ENCODE data around the gene HORMAD2.

HORMAD2 gene, protein sequence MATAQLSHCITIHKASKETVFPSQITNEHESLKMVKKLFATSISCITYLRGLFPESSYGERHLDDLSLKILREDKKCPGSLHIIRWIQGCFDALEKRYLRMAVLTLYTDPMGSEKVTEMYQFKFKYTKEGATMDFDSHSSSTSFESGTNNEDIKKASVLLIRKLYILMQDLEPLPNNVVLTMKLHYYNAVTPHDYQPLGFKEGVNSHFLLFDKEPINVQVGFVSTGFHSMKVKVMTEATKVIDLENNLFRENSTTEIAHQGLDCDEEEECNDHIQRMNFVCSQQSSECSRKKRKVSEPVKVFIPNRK

GRCh38 chr22:30079952-30080533 lies at the start of gene HORMAD2:
Gene HORMAD2, plus strand, starts transcription at chr22:30080464. Its CDS starts 13,489 bp downstream, at chr22:30093953.
- no peak for DNase-seq (ENCODE audit: extremely low spot score)
- TF ChIP-seq ARNT (IDR thresholded peaks at IDR 0.05) (no peak), TARDBP (IDR thresholded peaks at IDR 0.05) (no peak), CTBP1 (IDR thresholded peaks at IDR 0.05; ENCODE audit: borderline replicate concordance) (no peak), HDGF (IDR thresholded peaks at IDR 0.05; ENCODE audit: borderline replicate concordance) (no peak), SUZ12 (IDR thresholded peaks at IDR 0.05) (no peak)
- TF ChIP-seq, protein P1, sequence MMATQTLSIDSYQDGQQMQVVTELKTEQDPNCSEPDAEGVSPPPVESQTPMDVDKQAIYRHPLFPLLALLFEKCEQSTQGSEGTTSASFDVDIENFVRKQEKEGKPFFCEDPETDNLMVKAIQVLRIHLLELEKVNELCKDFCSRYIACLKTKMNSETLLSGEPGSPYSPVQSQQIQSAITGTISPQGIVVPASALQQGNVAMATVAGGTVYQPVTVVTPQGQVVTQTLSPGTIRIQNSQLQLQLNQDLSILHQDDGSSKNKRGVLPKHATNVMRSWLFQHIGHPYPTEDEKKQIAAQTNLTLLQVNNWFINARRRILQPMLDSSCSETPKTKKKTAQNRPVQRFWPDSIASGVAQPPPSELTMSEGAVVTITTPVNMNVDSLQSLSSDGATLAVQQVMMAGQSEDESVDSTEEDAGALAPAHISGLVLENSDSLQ (IDR thresholded peaks at IDR 0.05), result no peak
- CTCF ChIA-PET, result no interaction called here
- POLR2A ChIA-PET, result no interaction called here

DNA sequence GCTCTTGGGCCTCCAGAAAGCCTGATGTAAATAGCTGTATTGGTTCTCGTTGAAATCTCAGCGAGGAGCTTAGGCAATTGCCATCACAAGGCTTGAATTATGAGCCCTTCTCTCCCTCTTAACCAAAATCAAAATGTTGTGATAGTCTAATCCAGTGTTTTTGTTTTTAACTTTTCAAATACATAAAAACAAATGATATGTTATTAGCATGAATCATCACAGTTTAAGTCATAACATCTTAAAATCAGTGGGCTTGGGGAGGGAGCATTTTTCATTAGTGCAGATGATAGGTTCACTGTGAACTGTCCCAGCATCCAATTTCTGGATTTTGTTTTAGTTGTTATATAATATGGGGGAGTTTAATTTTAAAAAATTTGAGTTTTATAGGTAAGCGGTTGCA lies 48.9 kb upstream of the HORMAD2 start:
- no peak for DNase-seq (ENCODE audit: extremely low spot score)
- TF ChIP-seq ZNF384 (IDR thresholded peaks at IDR 0.05) (no peak), SUZ12 (IDR thresholded peaks at IDR 0.05) (no peak), ELF4 (IDR thresholded peaks at IDR 0.05) (no peak), FOXA1 (IDR thresholded peaks at IDR 0.05) (no peak), SP1 (IDR thresholded peaks at IDR 0.05) (no peak), HDGF (IDR thresholded peaks at IDR 0.05; ENCODE audit: borderline replicate concordance) (no peak), FOXK2 (IDR thresholded peaks at IDR 0.05) (no peak), CTBP1 (IDR thresholded peaks at IDR 0.05; ENCODE audit: borderline replicate concordance) (no peak), L3MBTL2 (conservative IDR thresholded peaks at IDR 0.05) (no peak)
- ChIA-PET POLR2A (no interaction called here), CTCF (no interaction called here)

- TF ChIP-seq L3MBTL2 (conservative IDR thresholded peaks at IDR 0.05), result no peak
- TF ChIP-seq LEF1 (IDR thresholded peaks at IDR 0.05; ENCODE audit: borderline replicate concordance), result no peak
- no peak for TF ChIP-seq FOXK2 (IDR thresholded peaks at IDR 0.05)
- TF ChIP-seq CTBP1 (IDR thresholded peaks at IDR 0.05; ENCODE audit: borderline replicate concordance), result no peak
- no peak for TF ChIP-seq HDGF (IDR thresholded peaks at IDR 0.05; ENCODE audit: borderline replicate concordance)
- ChIA-PET POLR2A (no interaction called here), CTCF (no interaction called here)
- DNase-seq (ENCODE audit: extremely low spot score), result no peak
Measured at GRCh38 chr22:30031764-30032455, 48.4 kb upstream of the HORMAD2 start.

DNA sequence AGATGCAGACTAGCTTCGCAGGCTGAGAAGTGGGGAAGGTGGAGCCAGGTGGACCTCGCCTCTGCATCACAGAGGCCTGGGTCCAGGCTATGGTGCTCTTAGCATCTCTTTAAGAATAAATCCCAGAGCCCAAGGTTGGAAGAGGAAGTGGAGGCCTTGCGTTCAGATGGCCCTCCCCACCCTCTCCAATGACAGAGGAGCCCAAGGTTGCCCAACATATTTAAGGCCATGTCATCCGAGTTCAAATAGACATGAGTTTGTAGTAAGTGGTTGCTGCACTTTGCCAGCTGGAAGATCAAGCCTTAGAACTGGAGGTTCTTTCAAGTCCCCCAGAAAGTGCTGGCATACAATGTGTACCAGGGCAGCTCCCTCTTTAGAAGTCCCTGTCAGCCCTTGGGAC lies 47.1 kb upstream of the HORMAD2 start:
- DNase-seq (ENCODE audit: extremely low spot score), result no peak

GRCh38 chr22:30033901-30034300 lies 46.4 kb upstream of the HORMAD2 start:
- TF ChIP-seq ARNT (IDR thresholded peaks at IDR 0.05) (no peak), SUZ12 (IDR thresholded peaks at IDR 0.05) (no peak), HDGF (IDR thresholded peaks at IDR 0.05; ENCODE audit: borderline replicate concordance) (no peak), BHLHE40 (IDR thresholded peaks at IDR 0.05; ENCODE audit: borderline replicate concordance) (no peak), CTBP1 (IDR thresholded peaks at IDR 0.05; ENCODE audit: borderline replicate concordance) (no peak), SP1 (IDR thresholded peaks at IDR 0.05) (no peak), FOXA1 (IDR thresholded peaks at IDR 0.05) (no peak), ELF4 (IDR thresholded peaks at IDR 0.05) (no peak), TARDBP (IDR thresholded peaks at IDR 0.05) (no peak), ZNF384 (IDR thresholded peaks at IDR 0.05) (no peak), FOXK2 (IDR thresholded peaks at IDR 0.05) (no peak), LEF1 (IDR thresholded peaks at IDR 0.05; ENCODE audit: borderline replicate concordance) (no peak), NFRKB (IDR thresholded peaks at IDR 0.05) (no peak), L3MBTL2 (conservative IDR thresholded peaks at IDR 0.05) (no peak), FOXM1 (IDR thresholded peaks at IDR 0.05; ENCODE audit: borderline replicate concordance) (no peak)
- TF ChIP-seq, protein P1 (IDR thresholded peaks at IDR 0.05), result no peak
- ChIA-PET POLR2A (no interaction called here), CTCF (interaction anchor here (0.6 kb wide), 1 partner anchor 344 kb away, joined by 3 read pairs; no protein-coding TSS in a partner anchor)
- DNase-seq (ENCODE audit: extremely low spot score), result no peak

More for the DNA sequence above, 47.1 kb upstream of the HORMAD2 start:
- POLR2A ChIA-PET, result no interaction called here
- CTCF ChIA-PET, result no interaction called here
- no peak for TF ChIP-seq SP1 (IDR thresholded peaks at IDR 0.05)
- TF ChIP-seq ZNF384 (IDR thresholded peaks at IDR 0.05), result no peak
- TF ChIP-seq BHLHE40 (IDR thresholded peaks at IDR 0.05; ENCODE audit: borderline replicate concordance), result no peak
- no peak for TF ChIP-seq HDGF (IDR thresholded peaks at IDR 0.05; ENCODE audit: borderline replicate concordance)

GRCh38 chr22:30036656-30037055 lies 43.6 kb upstream of the HORMAD2 start:
- CTCF ChIA-PET, result no interaction called here
- DNase-seq (ENCODE audit: extremely low spot score), result no peak
- TF ChIP-seq LEF1 (IDR thresholded peaks at IDR 0.05; ENCODE audit: borderline replicate concordance), result no peak
- no peak for TF ChIP-seq FOXM1 (IDR thresholded peaks at IDR 0.05; ENCODE audit: borderline replicate concordance)
- no peak for TF ChIP-seq NFRKB (IDR thresholded peaks at IDR 0.05)
- TF ChIP-seq ELF4 (IDR thresholded peaks at IDR 0.05), result no peak
- TF ChIP-seq, protein P1 (IDR thresholded peaks at IDR 0.05), result no peak
- TF ChIP-seq SP1 (IDR thresholded peaks at IDR 0.05), result no peak
- TF ChIP-seq SUZ12 (IDR thresholded peaks at IDR 0.05), result no peak
- TF ChIP-seq FOXA1 (IDR thresholded peaks at IDR 0.05), result no peak
- no peak for TF ChIP-seq ARNT (IDR thresholded peaks at IDR 0.05)
- TF ChIP-seq CTBP1 (IDR thresholded peaks at IDR 0.05; ENCODE audit: borderline replicate concordance), result no peak
- no peak for TF ChIP-seq BHLHE40 (IDR thresholded peaks at IDR 0.05; ENCODE audit: borderline replicate concordance)
- no peak for TF ChIP-seq ZNF384 (IDR thresholded peaks at IDR 0.05)
- no peak for TF ChIP-seq HDGF (IDR thresholded peaks at IDR 0.05; ENCODE audit: borderline replicate concordance)
- TF ChIP-seq TARDBP (IDR thresholded peaks at IDR 0.05), result no peak
- no peak for TF ChIP-seq FOXK2 (IDR thresholded peaks at IDR 0.05)
- TF ChIP-seq L3MBTL2 (conservative IDR thresholded peaks at IDR 0.05), result no peak
- POLR2A ChIA-PET, result no interaction called here
